ENCODE data around the gene RASSF6.

- TF ChIP-seq CTCF (IDR thresholded peaks at IDR 0.05) (no peak), POLR2A (IDR thresholded peaks at IDR 0.05) (no peak)
Measured at GRCh38 chr4:73525611-73526010, 94.6 kb downstream of the RASSF6 start.
